RPMI7951 (cell line): ENCODE results near the gene RNF227. TPM values are rescaled to one million over a fixed set of nuclear protein-coding genes. Genes with fewer than 3 reads are reported as not detected.

ENCODE experiments used
- DNase-seq: peaks from one replicate; pipeline ENCODE4 v3.0.0-alpha.2; 2012; ENCODE audit warnings: low read depth
- total RNA-seq: library from RNA; depleted of rRNA; stranded (reverse); fragments of >200 nt; shearing (Covaris generic); gene quantifications from 2 replicates; pipeline ENCODE4 v1.2.3, GENCODE V29; 2014

RNF227 gene
- total RNA-seq, 1 experiment from 2014 or later = 7.8 TPM

DNA sequence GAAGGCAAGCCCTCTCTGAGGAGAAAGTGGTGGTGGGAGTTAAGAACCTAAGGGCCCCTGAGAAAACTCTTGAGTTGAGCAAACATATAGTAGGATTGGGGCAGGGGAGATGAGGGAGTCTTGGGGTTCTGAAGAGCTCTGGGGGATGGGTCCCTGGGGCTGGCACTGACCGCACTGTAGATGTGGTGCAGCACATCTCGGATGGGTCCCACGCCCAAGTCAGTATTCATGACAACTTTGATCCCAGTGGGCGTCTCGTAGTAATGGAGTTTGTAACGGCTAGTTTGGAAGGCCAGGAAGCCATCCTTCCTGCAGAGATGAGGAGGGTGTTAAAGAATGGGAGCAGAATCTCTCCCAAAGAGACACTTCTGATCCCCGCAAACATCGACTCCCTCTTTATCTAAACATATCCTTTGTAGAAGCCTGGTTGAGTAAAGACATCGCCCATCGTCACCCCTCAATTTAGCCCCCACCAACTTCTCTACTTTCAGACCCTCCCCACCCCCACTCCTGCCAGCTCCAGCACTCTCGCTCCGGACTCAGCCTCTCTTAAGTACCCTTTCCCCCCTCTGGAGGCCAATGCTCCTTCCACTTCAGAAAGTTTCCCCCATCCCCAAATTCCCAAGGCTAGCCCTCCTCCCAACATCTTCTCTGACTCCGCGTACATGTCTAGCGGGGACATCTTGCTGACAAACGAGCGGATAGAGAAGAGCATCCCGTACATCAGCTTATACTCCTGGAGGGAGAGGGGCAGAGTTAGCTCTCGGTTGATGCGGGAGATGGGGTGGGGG lies 14.9 kb upstream of the RNF227 start:
- no peak for DNase-seq

DNA sequence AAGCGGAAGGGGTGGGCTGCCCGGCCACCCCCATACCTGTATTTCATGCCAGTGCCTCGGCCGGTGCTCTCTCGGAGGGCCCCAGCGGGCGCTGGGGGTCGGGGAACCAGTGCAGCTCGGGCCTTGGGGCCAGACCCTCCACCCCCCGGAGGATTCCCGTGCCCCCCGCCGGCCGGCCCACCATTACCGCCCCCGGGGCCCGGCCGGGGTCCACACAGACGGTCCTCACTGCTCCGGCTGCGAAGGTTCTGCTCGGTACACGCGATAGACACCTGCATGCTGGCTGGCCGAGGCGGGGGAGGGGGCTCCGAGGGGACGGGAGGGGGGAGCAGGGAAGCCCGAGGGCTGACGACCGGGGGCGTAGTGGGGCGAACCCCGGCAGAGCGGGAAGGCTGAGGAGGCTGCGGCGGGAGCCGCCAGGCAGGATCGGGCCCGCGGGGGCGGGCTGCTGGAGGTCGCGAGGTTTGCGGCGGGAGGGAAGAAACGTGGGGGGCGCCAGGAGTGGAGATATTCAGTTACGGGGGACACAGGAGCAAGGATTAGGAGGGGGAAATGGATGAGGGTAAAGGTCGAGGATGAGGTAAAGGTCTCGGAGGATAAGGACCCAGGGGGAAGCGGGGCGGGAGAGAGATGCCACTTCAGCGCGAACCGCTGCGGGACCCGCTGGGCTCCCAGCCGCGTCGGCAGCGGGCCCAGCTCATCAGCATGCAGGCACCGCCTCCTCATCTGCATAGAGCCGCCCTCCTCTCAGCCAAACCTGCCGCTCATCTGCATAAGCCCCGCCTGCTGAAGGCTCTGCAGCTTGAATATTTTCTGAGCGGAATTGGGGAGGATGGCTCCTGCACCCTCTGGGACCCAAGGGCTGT lies 13.3 kb upstream of the RNF227 start, which contains the start of gene KCNAB3:
TSS of gene KCNAB3 (minus strand) at position 699 of the 866 bp plus-strand sequence. CDS start at position 278, 421 bp downstream.
- no peak for DNase-seq

DNA sequence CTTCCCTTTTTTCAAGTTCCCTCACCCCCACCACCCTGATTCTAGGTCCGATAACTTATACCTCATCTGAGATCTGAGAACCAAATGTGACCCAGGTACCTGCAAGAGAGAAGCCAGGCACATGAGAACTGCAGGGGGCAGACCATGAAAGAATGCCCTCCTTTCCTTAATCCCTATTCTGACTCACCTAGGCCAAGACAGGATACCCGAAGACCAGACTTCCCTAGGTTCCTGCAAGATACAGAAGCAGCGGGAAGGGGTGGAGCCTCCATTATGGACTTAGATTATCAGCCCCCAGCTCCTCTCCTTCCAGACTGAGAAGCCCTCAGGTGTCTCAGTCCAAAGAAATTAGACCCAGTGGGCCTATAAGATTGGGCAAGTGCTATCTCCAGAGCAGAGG lies 11.5 kb upstream of the RNF227 start:
- no peak for DNase-seq

DNA sequence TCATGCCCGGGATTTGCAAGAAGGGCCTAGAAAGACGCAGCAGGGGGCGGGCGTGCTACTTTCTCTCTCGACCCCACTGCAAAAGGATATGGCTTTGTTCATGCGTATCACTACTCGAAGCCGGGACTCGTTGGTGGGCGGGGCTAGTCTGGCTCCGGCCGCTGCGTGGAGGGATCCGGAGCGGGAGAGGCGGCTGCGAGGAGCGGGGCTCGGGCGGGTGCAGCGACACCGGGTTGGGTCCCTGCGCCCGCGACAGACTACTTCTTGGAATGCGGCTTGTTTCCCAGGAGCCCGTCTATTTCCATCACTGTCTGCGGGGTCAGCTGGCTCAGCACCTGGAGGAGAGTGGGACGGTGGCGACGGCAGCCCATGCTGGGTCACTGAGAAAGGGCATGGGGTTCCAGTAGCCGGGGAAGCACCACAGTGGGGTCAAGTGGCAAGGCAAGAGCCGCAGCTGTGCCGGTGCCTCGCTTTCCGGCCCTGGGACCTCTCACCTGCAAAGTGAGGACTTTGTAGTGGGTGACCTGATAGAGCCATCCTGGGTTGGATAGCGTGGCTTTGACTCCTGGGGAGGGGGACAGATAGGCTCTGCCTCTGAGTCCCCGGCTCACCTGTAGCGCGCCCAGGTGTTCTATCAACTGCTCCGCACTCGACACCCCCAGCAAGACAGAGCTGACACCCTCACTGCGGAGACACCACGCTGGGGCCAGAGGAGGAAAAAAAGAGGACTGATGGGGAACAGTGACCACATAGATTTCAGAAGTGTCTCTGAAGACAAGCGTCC lies 6.9 kb upstream of the RNF227 start:
- peak; percentile 75 for DNase-seq

DNA sequence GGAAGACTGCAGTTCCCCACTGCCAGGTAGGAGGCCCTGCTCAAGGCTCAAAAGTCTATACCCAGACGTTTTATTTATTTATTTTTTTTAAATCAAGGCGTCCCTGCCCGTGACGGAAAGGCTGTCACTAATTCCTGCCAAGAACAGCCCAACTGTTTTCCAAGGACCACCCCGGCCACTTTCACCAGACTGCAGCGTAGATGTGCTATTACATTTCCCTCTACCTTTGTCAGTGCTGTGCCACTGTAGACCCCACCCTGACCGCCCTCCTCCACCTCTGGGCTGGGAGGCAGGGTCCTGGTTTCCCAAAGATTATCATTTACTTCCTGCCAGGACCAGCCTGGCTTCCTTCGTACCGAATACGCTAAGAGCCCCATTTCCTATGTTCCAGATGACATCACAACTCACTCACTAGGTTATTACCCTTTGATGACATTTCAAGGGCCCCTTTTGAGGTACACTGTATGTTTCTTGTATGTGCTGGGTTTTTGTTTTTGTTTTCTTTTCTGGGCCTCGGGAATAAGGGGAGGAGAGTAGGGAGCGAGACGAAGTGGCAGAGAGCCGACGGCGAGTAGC lies 6.3 kb upstream of the RNF227 start:
- no peak for DNase-seq

DNA sequence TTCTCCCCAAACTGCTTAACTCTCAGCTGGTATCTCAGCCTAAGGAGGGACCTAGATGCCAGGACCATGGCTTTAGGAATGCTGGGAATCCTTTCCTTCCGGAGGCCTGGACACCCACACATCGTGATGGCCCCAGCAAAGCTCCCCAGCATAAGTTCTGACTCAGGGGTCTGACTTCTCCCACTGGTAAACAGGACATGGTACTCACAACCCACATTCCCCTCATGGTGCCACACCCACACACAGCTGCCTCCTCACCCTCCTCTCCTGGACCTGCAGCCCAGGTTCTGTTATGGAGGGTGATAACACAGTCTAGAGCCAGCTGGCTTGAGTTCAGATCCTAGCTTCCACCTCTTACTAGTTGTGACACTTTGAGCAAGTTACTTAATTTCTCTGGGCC lies 719 bp upstream of the RNF227 start:
- peak; percentile 32 for DNase-seq

DNA sequence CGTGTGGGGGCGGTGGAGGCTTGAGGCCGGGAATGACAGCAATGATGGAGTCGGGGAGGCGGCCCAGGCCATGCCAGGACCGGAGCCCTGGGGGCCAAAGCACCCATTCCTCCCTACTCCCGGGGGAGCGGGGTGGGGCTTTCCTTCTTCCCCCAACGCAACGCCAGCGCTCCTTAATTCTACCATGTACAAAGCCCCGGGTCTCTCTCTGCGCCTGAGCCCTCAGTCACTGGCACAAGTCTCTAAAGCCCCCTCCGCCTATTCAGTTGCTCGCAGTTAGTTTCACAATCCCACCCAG lies 245 bp upstream of the RNF227 start:
- no peak for DNase-seq

DNA sequence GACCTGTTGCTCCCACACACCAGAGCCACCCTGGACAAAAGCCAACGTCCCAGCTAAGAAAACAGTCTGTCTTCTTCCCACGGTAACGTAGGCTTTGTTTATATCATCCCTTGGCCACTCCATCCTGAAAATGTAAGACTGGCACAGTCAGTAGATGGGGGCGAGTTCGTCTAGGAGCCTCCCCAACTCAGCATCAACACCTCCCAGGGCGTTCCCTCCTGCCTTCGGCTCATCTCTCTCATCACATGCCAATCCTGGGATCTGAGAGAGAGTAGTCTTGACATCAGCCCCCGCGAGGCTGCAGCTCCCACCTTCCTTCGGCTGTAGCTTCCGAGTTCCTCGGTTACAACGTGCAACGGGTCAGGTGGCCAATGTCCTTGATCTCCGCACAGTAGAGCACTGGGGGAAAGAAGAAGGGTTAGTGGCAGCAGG lies 894 bp downstream of the RNF227 start:
- peak; percentile 43 for DNase-seq

DNA sequence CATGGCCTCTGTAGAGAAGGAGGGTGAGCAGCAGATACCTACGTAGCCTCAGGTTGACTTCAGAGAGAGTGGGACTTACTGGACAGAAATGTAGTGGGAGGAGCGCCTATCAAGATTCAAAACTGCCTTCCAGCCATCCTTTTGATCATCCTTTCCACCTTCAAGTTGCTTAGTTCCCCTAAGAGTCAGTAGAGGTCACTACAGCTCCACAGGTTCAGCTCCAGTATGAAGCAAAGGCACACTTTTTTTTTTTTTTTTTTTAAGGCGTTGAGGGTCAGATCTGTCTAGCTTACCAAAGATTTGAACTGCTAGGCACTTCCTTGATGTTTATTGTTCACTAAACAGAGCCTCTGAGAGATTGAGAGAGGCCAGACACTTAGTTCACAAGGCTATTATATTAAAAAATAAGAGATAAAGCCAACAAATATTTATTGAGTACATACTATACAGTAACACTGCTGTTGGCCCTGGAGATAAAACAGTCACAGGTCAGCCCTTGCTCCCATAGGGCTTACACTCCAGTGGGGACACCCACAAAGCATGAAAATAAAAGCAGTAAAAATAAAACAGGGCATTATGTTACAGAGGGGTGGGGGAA lies 3.1 kb downstream of the RNF227 start:
- DNase-seq = peak; percentile 73

DNA sequence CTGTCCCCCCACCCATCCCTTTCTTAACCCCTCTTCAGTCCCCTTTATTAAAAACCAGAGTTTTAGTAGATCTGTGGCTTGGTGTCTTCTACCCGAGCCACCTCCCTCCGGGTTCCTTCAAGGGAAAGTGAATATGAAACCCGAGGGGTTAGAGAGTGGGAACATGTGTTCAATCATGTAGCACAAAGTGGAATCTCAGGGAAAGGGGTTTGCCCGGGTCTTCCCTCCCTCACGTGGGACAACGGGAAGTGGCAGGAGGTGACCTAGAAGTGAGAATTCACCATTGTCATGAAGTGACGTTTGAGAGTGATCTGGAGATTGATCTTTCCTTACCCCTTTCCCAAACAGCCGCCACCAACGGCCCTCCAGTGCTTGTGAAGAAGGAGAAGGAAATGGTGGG lies 5.0 kb downstream of the RNF227 start:
- DNase-seq = no peak

DNA sequence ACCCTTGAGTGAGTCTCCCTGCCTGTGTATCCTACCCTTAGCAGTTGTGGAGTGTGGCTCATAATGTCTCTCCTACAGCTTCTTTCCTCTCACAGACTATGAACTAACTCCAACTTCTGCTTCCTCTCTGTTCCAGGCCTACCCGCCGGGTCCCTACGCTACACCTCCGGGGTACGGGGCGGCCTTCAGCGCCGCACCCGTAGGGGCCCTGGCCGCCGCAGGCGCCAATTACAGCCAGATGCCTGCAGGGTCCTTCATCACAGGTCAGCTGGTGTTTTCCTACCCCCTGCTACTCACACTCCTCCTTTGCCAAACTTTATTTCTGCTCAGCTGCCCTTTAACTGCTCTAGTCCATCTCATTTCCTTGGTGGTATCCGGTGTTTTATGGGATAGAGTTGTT lies 5.4 kb downstream of the RNF227 start:
- no peak for DNase-seq

DNA sequence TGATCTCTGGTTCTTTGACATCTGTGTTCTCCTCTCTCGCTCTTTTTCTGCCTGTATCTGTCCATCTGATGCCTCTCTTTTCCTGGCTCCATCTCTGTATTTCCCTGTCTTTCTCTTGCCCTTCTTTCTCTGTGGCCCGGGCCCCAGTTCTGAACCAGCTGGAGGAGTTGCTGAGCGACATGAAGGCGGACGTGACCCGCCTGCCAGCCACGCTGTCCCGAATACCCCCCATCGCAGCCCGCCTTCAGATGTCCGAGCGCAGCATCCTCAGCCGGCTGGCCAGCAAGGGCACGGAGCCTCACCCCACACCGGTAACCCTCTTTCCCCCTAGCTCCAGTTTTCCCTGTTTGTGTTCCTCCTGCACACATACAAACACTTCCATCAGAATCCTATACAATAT lies 5.8 kb downstream of the RNF227 start:
- no peak for DNase-seq

DNA sequence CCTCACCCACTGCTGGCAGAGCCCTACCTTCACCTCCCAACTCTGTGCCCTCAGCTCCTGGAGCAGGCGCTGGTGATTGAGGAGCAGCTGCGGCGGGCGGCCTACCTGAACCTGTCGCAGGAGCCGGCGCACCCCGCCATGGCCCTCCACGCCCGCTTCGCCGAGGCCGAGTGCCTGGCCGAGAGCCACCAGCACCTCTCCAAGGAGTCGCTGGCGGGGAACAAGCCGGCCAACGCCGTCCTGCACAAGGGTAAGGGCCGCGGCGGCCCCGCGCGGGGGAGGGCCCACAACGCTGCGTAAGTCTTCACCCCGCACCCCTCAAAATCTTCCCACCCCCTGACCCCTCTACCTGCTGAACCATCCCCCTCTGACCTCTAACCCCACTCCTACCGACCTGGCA lies 7.0 kb downstream of the RNF227 start:
- no peak for DNase-seq

DNA sequence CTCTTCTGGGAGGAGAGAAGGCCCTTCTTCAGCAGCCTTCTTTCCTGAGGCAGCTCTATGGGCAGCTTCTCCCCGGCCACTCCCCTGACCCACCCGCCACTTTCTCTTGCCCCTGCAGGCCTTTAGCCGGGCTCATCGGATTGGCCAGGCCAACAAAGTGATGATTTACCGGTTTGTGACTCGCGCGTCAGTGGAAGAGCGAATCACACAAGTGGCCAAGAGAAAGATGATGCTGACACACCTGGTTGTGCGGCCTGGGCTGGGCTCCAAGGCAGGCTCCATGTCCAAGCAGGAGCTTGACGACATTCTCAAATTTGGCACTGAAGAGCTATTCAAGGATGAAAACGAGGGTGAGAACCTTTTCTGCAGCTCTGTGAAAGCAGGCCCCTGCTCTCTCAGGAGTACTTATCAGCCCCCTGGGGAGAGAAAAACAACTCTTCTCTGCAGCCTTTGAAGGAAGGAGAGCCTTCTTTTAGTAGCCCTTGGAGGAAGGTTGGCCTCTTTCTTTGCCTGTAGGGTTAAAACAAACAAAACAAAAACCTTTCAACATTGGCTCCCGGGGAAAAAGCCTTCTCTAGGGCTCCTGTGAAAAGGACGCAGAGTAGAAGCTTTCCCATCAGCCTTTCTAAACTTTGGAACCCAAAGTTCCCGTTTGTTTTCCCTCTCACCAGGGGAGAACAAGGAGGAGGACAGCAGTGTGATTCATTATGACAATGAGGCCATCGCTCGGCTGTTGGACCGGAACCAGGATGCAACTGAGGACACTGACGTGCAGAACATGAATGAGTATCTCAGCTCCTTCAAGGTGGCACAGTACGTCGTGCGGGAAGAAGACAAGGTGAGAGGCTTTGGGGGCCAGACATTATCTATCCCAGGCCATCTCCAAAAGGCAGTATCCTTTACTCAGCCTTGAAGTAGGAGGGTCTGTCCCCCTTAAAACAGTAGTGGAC lies 12.7 kb downstream of the RNF227 start:
- no peak for DNase-seq

DNA sequence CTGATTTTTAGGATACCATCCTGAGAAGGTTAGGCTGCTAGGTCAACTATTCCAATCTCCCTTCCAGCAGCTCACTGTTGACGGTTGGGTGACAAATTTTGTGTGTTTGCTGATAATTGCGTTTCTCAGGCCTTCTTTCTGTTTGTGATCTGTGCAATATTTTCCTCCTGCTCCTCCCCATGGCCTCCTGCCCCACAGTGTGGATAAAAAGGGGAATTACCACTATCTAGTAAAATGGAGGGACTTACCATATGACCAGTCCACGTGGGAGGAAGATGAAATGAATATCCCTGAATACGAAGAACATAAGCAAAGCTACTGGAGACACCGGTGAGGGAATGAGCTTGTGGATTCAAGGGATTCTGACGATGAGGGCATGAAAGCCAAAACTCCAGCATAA lies 18.3 kb downstream of the RNF227 start:
- DNase-seq = peak; percentile 61

DNA sequence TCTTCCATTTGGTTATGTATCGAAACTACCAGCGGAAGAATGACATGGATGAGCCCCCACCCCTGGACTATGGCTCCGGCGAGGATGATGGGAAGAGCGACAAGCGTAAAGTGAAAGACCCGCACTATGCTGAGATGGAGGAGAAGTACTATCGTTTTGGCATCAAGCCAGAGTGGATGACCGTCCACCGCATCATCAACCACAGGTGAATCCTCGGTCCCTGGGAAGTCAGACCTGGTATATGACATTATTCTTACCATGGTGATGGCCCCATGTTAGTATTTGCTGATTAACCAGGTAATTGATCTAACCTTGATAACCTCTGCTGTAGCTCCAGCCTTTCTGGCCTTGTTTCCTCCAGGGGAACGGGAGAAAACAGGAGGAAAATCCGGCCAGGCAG lies 19.0 kb downstream of the RNF227 start:
- DNase-seq = no peak

DNA sequence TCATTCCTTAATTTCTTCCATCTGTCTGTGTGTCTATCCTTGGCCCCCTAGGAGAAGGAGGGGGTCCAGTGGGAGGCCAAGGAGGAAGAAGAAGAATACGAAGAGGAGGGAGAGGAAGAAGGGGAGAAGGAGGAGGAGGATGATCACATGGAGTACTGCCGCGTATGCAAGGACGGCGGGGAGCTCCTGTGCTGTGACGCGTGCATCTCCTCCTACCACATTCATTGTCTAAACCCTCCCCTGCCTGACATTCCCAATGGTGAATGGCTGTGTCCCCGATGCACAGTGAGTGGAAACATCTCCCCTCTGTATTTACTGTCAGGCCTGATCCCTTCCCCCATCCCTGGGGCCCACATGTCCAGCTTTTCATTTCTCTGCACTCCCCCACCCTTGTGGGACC lies 21.2 kb downstream of the RNF227 start:
- no peak for DNase-seq

DNA sequence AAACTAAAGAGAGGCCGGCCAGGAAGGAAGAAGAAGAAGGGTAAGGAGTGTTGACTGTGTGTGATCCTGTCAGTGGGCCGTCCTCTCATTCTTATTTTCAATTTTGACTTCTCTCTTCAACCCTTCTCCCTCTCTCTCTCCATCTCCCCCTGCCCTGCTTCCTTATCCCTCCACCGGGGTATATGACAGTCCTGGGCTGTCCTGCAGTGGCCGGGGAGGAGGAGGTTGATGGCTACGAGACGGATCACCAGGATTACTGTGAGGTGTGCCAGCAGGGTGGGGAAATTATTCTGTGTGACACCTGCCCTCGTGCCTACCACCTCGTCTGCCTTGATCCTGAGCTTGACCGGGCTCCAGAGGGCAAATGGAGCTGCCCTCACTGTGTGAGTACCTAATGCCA lies 21.9 kb downstream of the RNF227 start:
- no peak for DNase-seq

DNA sequence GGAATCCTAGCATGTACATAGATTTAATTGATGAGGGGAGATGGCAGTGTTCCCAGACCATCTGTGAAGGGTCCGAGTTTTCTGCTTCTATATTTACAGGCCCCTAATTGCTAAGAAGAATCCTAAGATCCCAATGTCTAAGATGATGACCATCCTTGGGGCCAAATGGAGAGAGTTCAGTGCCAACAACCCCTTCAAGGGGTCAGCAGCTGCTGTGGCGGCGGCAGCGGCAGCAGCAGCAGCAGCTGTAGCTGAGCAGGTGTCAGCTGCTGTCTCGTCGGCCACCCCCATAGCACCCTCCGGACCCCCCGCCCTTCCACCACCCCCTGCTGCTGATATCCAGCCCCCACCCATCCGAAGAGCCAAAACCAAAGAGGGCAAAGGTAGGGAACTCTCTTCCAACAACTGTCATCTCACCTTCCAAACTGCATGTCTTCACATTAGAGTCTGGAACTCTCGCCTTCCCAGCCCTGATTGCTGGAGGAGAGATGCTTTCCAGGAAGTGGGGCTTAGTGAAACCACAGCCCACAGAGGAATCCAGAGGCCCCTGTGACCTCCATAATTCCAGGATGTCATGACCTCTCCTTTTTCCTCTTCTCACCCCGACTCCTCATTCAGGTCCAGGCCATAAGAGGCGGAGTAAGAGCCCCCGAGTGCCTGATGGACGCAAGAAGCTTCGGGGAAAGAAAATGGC lies 22.8 kb downstream of the RNF227 start:
- DNase-seq = no peak
